SH-SY5Y (cell line): ENCODE measurements around the gene HPD.

ENCODE experiments used
- GATA2 ChIP-seq: IDR thresholded peaks from 2 replicates; pipeline ENCODE4 v1.6.1; 2011; ENCODE audit warnings: mild to moderate bottlenecking, low read depth, low read length
- GATA3 ChIP-seq: IDR thresholded peaks from 2 replicates; pipeline ENCODE4 v1.6.1; 2011; ENCODE audit warnings: low read depth, mild to moderate bottlenecking, low read length, moderate library complexity

DNA sequence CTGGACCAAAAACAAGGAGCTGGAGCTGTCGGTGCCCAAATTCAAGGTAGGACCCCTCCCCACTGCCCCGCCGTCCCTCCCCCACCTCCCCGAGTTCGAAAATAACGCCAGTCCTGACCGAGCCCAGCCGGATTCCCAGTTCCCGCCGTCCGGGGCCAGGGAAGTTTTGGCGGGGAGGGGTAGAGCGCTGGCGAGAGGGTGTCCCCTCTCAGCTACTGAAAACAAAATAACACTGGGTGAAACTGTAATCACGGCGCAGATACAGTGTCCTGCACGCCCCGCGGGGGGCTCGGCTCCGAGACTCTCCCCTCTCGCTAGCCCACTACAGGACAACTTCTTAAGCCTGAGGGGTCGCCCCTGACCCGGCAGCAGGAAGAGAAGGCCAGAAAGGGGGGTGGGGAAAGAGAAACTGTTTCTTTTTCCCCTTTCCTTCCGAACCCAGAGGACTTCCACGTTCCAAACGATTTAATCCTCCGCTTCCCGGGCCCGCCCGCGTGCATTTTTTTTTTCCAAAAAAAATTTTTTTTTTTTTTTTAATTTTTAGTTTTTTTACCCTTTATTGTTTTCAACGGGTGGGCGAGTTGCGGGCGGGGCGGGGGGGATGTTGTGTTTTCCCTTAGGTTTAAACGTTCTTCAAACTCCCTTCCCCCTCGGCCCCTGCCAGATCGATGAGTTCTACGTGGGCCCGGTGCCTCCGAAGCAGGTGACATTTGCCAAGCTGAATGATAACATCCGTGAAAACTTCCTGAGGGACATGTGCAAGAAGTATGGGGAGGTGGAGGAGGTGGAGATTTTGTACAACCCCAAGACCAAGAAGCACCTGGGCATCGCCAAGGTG lies 53.3 kb downstream of the HPD start:
- no peak for TF ChIP-seq GATA2
- TF ChIP-seq GATA3: no peak
